ENCODE data around the gene CADM3.
A peak's percentile ranks its signal among the peaks of the same experiment; 100 is the strongest.

The CADM3 gene, protein sequence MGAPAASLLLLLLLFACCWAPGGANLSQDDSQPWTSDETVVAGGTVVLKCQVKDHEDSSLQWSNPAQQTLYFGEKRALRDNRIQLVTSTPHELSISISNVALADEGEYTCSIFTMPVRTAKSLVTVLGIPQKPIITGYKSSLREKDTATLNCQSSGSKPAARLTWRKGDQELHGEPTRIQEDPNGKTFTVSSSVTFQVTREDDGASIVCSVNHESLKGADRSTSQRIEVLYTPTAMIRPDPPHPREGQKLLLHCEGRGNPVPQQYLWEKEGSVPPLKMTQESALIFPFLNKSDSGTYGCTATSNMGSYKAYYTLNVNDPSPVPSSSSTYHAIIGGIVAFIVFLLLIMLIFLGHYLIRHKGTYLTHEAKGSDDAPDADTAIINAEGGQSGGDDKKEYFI

DNA sequence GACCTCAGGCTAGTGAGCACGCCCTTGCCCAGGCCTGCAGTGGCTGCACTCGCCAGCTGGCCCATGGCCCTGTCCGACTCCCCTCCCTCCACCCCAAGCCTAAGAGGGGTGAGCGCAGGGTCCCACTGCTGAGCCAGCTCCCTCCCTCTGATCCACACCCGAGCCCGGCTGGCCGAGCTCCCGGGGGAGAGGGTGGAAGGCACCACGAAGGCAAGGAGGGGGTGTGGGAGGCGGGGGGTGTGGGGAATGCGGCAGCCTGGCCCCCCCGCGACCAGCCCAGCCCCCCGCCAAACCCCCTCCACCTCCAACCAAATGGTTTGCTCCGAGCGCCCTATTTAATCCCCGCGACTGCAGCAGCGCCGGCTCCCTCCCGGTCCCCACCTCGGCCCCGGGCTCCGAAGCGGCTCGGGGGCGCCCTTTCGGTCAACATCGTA, at the start of gene CADM3:
Gene CADM3 (plus strand): TSS at position 362 of the 434 bp plus-strand sequence. CDS start 151 bp downstream, outside the sequence.
- DNase-seq (ENCODE audit: low spot score): no peak

DNA sequence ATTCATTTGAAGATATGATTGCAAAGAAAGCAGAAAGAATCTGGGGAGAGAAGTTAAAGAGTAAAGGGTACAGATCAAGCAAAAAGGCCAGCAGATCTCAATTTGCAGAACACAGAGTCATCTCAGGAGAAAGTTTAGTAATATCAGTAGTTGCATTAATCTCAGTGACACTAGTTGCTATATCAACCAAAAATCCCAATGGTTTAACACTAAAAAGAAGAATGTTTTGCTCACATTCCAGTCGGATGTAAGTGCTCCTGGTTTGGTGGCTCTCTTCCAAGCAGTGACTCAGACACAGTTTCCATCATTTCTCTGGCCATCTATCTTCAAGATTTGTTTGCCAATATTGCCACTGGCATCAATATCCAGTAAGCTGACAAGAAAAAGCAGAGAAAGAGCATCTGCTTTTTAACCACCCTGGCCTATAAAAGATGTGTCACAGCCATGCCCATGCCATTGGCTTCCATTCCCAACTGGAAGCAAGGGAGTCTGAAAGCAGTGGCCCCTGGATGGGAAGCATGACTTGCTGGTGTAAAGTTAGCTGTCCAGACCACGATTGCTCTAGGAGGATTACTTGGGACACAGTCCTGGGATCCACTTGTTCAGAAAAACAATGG, 49.3 kb upstream of the CADM3 start:
- no peak for DNase-seq (ENCODE audit: low spot score)

- DNase-seq (ENCODE audit: low spot score): no peak
Observed at GRCh38 chr1:159123587-159123986, 47.8 kb upstream of the CADM3 start.

DNA sequence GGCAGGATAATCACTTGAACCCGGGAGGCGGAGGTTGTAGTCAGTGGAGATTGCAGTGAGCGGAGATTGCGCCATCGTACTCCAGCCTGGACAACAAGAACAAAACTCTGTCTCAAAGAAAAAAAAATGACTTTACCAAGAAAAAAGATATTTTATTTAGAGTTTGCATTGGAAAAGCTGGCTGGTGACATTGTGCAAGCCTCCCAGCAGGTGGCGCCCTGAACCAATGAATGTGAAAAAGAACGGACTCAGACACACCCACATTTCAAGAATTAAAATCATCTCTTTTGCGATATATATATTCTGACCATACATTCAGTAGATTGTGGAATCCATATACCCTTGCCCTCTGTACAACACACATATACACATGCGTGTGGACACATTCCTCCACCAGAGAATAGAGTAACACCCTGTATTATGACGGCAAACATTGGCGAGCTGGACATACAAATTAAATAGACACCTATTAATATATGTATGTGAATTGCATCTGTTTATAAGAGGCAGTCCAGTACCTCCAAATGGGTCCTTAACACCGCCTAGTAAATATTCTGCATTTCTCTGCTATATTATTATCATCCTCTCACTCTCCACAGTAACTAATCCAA, 39.0 kb upstream of the CADM3 start:
- DNase-seq (ENCODE audit: low spot score): peak; percentile 41

DNA sequence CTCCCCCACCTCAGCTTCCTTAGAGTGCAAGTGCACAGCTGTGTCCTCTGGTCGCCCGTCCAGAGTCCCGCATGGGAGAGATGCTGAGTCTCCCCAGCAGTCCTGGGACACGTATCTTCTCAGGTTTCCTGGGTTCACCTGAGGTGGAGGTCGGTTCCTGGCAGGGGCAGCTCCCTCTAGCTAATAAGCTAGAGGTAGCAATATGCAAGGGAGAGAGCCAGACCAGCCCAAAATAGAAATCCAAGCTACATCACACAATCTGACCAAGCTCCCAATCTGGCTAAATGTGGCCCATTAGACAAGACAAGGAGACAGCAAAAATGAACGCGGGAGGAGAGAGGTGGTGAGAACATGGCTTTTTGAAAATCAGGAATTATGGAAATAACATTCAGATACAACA, 30.9 kb upstream of the CADM3 start:
- DNase-seq (ENCODE audit: low spot score): no peak

DNA sequence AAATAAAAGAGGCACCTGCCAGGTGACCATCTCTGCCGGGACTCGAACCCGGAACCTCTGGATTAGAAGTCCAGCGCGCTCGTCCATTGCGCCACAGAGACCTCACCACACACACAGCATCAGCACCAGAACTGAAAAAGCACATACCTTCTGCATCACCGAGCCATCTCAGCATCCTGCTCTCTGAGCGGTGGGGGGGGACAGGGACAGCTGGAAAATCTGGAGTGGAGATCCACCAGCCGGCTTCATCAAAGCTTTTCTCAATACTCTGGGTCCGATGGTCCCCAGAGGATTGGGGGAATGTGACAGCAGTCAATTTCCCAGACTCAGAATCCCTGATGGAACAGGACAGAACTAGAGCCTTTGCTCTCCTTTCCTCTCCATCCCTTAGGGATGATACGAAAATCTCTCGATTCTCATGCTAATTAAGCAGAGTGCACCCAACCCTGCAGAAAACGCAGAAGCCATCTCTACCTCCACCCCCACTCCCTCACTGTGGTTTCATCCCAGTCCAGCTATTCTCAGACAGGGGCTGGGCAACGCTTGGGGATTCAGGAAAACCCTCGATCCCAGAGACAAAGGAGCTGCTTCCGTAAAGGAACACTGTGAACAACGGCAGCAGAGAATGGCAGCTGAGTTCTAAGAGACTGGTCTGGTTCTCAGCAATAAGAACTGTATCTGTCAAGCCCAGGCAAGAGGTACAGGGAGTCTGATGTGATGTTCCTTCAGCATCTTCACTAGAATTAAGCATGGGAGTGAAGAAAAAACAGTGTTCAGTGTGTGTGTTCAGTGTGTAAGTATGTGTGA, 29.6 kb upstream of the CADM3 start:
- peak; percentile 16 for DNase-seq (ENCODE audit: low spot score)

DNA sequence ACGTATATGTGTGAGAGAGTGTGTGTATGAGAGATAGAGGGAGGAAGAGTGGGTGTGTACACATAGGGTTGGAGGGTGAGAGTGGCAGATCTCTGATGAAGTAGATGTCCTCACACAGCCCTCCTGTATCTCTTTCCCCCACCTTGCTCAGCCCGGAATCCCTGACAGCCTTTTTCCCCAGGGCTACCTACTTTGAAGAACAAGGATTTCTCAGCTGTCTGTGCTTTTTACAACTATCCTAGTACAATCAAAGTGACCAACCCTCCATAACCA, 29.1 kb upstream of the CADM3 start:
- DNase-seq (ENCODE audit: low spot score): no peak

GRCh38 chr1:159142726-159143510, 28.5 kb upstream of the CADM3 start:
- DNase-seq (ENCODE audit: low spot score): no peak

GRCh38 chr1:159144571-159144970, 26.8 kb upstream of the CADM3 start:
- no peak for DNase-seq (ENCODE audit: low spot score)

- no peak for DNase-seq (ENCODE audit: low spot score)
Observed at GRCh38 chr1:159146980-159147379, 24.4 kb upstream of the CADM3 start.

DNA sequence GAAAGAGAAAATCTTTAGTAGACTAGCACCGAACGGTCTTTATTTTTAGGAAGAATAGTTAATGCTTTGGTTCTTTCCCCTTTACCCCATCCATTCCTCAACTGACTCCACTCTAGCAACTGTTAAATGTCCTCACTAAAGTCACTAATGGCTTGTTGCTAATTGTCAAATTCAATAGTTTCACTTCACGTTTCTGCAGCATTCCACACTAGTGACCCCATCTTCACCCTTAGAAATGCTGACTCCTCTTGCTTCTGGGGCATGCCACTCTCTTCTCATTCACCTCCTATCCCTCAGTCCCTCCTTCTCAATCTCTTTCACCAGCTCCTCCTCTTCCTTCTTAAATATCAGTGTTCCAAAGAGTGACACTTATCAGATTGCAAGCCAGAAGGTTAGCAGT, 19.4 kb upstream of the CADM3 start:
- no peak for DNase-seq (ENCODE audit: low spot score)

DNA sequence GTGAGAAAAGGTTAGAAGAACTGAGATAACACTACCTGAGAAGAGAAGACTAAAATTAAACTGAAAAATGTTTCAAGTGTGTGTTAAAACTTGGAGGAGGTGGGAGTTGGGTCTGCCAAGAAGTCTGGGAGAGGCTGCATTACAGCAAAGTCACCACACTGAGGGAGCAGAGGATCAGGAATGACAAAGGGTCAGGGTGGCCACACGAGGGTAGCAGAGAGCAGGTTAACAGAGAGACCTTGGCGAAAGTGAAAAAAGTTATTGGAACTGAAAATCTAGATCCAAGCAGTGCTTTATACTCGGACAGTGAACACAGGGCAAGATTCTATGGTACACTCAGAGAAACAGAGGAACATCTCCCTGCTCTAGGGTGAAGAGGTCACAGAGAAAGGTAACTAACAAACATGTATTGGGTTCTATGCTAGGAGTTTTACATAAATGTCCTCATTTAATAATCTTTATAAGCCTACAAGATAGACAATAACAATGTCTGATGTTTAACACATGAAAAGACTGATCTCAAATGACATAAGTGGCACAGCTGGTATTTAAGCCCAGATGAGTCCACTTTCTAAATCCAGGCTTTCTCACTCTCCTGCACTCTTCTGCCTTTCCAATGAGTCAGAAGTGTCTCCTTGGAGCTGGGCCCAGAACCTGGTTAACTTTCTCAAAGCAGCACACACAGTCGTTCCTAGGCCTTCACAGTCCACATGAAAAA, 10.3 kb upstream of the CADM3 start:
- peak; percentile 71 for DNase-seq (ENCODE audit: low spot score)

DNA sequence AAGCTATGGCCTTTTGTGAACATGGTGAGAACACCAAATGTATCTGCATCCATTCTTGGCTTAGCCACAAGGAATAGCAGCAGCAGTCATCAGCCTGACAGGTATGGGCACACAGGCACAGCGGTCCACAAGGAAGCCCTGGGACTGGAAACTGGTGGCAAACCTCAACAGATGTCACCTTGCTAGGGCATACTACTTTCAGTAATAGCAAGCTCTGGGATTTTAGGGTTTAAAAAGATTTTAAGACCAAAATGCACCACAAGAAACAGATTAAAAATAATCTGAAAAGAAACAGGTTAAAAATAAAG, 9.7 kb upstream of the CADM3 start:
- DNase-seq (ENCODE audit: low spot score): no peak

- no peak for DNase-seq (ENCODE audit: low spot score)
Observed at GRCh38 chr1:159162516-159163265, 8.7 kb upstream of the CADM3 start.

- no peak for DNase-seq (ENCODE audit: low spot score)
Observed at GRCh38 chr1:159163614-159164228, 7.7 kb upstream of the CADM3 start.

GRCh38 chr1:159168043-159168442, 3.4 kb upstream of the CADM3 start:
- no peak for DNase-seq (ENCODE audit: low spot score)

DNA sequence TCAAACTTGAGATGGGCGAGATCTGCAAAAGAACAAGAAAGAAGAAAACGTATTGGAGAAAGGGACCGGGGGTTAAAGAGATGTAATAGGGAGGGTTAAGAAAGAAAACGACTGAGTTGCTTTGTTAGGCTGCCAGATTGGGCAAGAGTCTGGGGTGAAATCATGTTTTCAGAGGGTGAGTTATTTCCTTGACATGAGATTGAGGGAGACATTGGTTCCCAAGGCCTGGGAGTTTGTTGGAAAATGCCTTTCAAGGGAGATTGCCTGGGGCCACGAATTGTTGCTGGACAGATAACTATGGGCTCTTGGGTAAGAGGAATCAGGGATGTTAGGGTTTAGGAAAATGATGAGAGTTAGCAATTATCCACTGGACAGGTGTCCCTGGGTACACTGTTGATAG, 776 bp upstream of the CADM3 start:
- DNase-seq (ENCODE audit: low spot score): no peak

DNA sequence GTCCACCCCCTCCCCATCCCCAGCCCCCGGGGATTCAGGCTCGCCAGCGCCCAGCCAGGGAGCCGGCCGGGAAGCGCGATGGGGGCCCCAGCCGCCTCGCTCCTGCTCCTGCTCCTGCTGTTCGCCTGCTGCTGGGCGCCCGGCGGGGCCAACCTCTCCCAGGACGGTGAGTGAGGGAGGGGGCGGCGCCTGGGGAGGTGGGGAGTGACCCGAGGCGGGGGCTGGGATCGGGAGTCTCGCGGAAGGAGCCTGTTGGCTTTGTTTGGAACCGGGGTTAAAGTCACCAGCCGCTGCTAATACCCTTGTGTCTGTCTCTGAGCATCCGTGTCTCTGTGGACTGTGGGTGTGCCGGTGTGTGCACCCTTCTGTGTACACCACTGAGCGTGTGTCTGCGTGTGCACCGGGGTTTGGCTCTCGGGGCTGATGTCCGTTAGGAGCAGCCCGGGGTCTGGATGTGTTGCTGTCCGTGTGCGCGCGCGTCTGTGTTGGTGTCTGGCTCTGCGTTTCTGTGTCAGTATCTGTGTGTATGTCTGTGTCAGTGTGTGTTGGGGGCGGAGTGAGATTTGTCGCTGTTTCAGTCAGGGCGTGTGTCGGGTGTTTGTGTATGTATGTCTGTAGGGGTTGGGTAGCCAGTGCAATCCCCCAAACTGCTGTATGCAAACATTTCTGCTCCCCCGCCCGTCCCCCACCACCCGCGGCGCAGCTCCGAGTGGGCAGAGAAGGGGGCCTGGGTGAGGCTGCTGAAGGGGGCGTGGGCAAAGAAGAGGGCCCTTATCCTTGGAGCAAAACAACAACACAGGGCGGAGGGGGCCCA, 480 bp downstream of the CADM3 start:
- no peak for DNase-seq (ENCODE audit: low spot score)

GRCh38 chr1:159172614-159173291, 1.3 kb downstream of the CADM3 start:
- DNase-seq (ENCODE audit: low spot score): no peak
